Spleen (tissue), 11 donors: Measurements from ENCODE around the gene GSTK1. TPM values are rescaled to one million over a fixed set of nuclear protein-coding genes. Genes with fewer than 3 reads are reported as not detected.

Experiments used
- DNase-seq: peaks from one replicate; pipeline ENCODE4 v3.0.0-alpha.2; 2020
- H3K27ac ChIP-seq, 8 donors: fragments of 200-600 bp; sonication (generic) in 7 of 8; 1 replicate in 4 of 8; 2 replicates in 4 of 8; pipeline versions ENCODE4 v1.5.0 to v1.8.0; 2016 to 2021; ENCODE audit warnings: inconsistent platforms in 4 of 8, mild to moderate bottlenecking in 4 of 8, moderate library complexity in 1 of 8
- H3K27me3 ChIP-seq, 7 donors: fragments of 200-600 bp; sonication (generic) in 6 of 7; replicated peaks in 1 of 7; 1 replicate in 4 of 7; 2 replicates in 3 of 7; pipeline versions ENCODE4 v1.5.0 to v1.8.0; 2016 to 2021; ENCODE audit warnings: inconsistent platforms in 3 of 7, mild to moderate bottlenecking in 1 of 7
- H3K36me3 ChIP-seq, 6 donors: fragments of 200-600 bp; sonication (generic) in 5 of 6; 1 replicate in 4 of 6; 2 replicates in 2 of 6; pipeline versions ENCODE4 v1.5.0 to v1.8.0; 2016 to 2021; ENCODE audit warnings: inconsistent platforms in 2 of 6
- H3K4me1 ChIP-seq, 6 donors: fragments of 200-600 bp; sonication (generic) in 5 of 6; 1 replicate in 3 of 6; 2 replicates in 3 of 6; pipeline versions ENCODE4 v1.5.0 to v1.8.0; 2016 to 2021; ENCODE audit warnings: inconsistent platforms in 3 of 6
- H3K4me3 ChIP-seq, 8 donors: fragments of 200-600 bp; sonication (generic) in 7 of 8; 1 replicate in 4 of 8; 2 replicates in 4 of 8; pipeline versions ENCODE4 v1.5.0 to v1.8.0; 2016 to 2021; ENCODE audit warnings: inconsistent platforms in 4 of 8, mild to moderate bottlenecking in 4 of 8, moderate library complexity in 2 of 8
- H3K9me3 ChIP-seq, 8 donors: fragments of 200-600 bp; sonication (generic) in 7 of 8; 1 replicate in 4 of 8; 2 replicates in 4 of 8; pipeline versions ENCODE4 v1.5.0 to v1.8.0; 2016 to 2021; ENCODE audit warnings: inconsistent platforms in 4 of 8
- CTCF ChIP-seq, 11 experiments: fragments of 200-600 bp in 7 of 11; fragments of 450-650 bp in 4 of 11; sonication (generic) in 4 of 11; IDR thresholded peaks in 8 of 11; conservative IDR thresholded peaks in 3 of 11; 1 replicate in 7 of 11; 2 replicates in 4 of 11; pipeline versions ENCODE4 v1.4.0 to v1.8.0; 2016 to 2021; ENCODE audit warnings: antibody characterized with exemption in 11 of 11, inconsistent platforms in 4 of 11, mild to moderate bottlenecking in 1 of 11
- POLR2A ChIP-seq, 3 donors: fragments of 450-650 bp; IDR thresholded peaks; one replicate each; pipeline ENCODE4 v1.5.1; 2017; ENCODE audit warnings: antibody characterized with exemption in 3 of 3, mild to moderate bottlenecking in 1 of 3
- POLR2AphosphoS5 ChIP-seq, 3 donors: sonication (generic); formaldehyde crosslinking; IDR thresholded peaks; one replicate each; pipeline ENCODE4 v1.5.1; 2017; ENCODE audit warnings: antibody characterized with exemption in 3 of 3
- WGBS, 5 donors: extraction: QIAGEN DNeasy Blood & Tissue Kit in 3 of 5; methylation state at CpG; one replicate each; pipeline versions ENCODE4 v1.1.5 to v1.1.7; 2013 to 2018; 5-methylcytosine and 5-hydroxymethylcytosine counted together
- intact Hi-C: fragments of 100-400 bp; cut with DNase I; formaldehyde crosslinking; loops from one replicate; pipeline ENCODE4 v1.15.0; 2023; ENCODE audit warnings: low total_unique reads
- polyA plus RNA-seq, 3 donors: library from polyadenylated mRNA; stranded (reverse); fragments of 200-250 nt; gene quantifications; one replicate each; pipeline ENCODE4 v1.2.1, GENCODE V29; 2013
- total RNA-seq, 7 donors: library from RNA; depleted of rRNA in 3 of 7; stranded (reverse); fragments of >200 nt in 3 of 7; fragmentation: NEBNext Ultra II Directional in 4 of 7; extraction: Animal tissue kit (Norgen Biotek cat#: 25700) in 4 of 7; gene quantifications; one replicate each; pipeline versions ENCODE4 v1.1.0 to v1.2.1, GENCODE V29; 2016 to 2021
- donor health status: healthy with polysubstance abuse.
- donor health status: DM: no; HTN: no; CAD: no; lungs with moderate emphysema.
- donor health status: DM: no; HTN: no; CAD: no.
- donor health status: Bipolar disorder and iron deficiency.
- donor health status: healthy.
- donor health status: DM: no; HTN: no; CAD: no.
- donor health status: DM: yes; HTN: yes; CAD: no.

The GSTK1 gene
- total and polyA plus RNA-seq, 10 donors = 162 to 247 (median 216) TPM

- Histone ChIP-seq H3K27me3 (no peaks in the 10 kb centered on the region), H3K36me3 (peaks cover 4 to 97% (median 78%) of the 10 kb centered on the region in 6 donors), H3K4me3 (no peak overlapping the region), H3K4me1 (peaks cover 3 to 78% (median 38%) of the 10 kb centered on the region in 6 donors), H3K9me3 (no peaks in the 10 kb centered on the region), H3K27ac (peak overlapping the region in 3 of 8 donors; percentile 0 to 54 (median 27))
- no peak for TF ChIP-seq POLR2AphosphoS5 (IDR thresholded peaks at IDR 0.05)
- no peak for TF ChIP-seq POLR2A (IDR thresholded peaks at IDR 0.05)
- no peak for TF ChIP-seq CTCF (IDR thresholded peaks at IDR 0.05 in 8 of 11, conservative IDR thresholded peaks at IDR 0.05 in 3 of 11)
- intact Hi-C loops = no loop called here
- DNase-seq = no peak
These were observed 32.6 kb downstream of the GSTK1 start for GRCh38 chr7:143295870-143296269.

GRCh38 chr7:143296686-143297085 is 33.4 kb downstream of the GSTK1 start:
- Histone ChIP-seq H3K4me1 (peaks cover 0 to 78% (median 32%) of the 10 kb centered on the region in 6 donors), H3K36me3 (peaks cover 4 to 100% (median 83%) of the 10 kb centered on the region in 6 donors), H3K27ac (peak overlapping the region in 3 of 8 donors; percentile 0 to 54 (median 27)), H3K4me3 (no peak overlapping the region), H3K9me3 (no peaks in the 10 kb centered on the region), H3K27me3 (no peaks in the 10 kb centered on the region)
- no peak for DNase-seq
- intact Hi-C loops = no loop called here
- WGBS, 5 donors = 23 to 37% (median 28%) methylated on average over 2 of the region's 2 CpGs
- TF ChIP-seq CTCF (IDR thresholded peaks at IDR 0.05 in 8 of 11, conservative IDR thresholded peaks at IDR 0.05 in 3 of 11) (no peak), POLR2AphosphoS5 (IDR thresholded peaks at IDR 0.05) (no peak), POLR2A (IDR thresholded peaks at IDR 0.05) (no peak)

DNA sequence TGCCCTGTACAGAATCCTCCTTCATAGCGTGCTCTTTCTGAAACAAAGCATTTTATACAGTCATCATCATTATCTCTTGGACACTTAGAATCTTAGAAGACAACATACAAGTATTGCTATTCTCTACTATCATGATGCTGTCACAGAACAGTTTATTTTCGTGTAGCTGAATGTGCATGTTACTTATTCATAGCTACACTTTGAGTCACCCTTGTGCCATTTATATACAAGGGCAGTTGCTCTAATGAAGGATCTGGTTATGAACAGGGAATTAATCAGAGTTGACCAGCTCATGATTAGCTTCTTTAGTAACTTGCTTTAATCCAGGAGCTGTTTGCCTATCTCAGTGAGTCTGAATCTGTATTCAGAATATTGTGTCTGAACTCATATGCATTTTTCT is 36.1 kb downstream of the GSTK1 start:
- H3K27ac ChIP-seq = no peak overlapping the region
- intact Hi-C loops = no loop called here
- WGBS, 5 donors = 86 to 94% (median 92%) methylated on average over 2 of the region's 2 CpGs
- TF ChIP-seq CTCF (IDR thresholded peaks at IDR 0.05 in 8 of 11, conservative IDR thresholded peaks at IDR 0.05 in 3 of 11) (no peak), POLR2AphosphoS5 (IDR thresholded peaks at IDR 0.05) (no peak), POLR2A (IDR thresholded peaks at IDR 0.05) (no peak)
- H3K4me3 ChIP-seq = no peak overlapping the region
- no peaks in the 10 kb centered on the region for H3K27me3 ChIP-seq
- DNase-seq = no peak
- no peaks in the 10 kb centered on the region for H3K9me3 ChIP-seq
- peaks cover 4 to 100% (median 83%) of the 10 kb centered on the region in 6 donors for H3K36me3 ChIP-seq
- H3K4me1 ChIP-seq = peaks cover 0 to 63% (median 30%) of the 10 kb centered on the region in 6 donors

DNA sequence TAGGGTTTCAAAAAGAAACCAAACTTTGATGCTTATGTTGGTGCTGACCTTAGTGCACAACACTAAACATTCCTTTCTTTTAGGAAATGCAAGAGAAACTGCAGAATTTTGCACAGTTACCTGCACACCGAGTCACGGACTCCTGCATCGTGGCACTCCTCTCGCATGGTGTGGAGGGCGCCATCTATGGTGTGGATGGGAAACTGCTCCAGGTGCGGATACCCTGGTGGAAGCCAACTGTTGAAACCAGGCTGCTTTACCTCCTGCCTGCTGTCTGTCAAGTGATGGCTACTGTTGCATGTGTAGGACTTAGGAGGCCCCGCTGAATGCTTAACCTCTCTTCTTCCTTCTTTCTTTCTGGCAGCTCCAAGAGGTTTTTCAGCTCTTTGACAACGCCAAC is 36.6 kb downstream of the GSTK1 start:
- DNase-seq = no peak
- Histone ChIP-seq H3K27ac (peak overlapping the region in 5 of 8 donors; percentile 11 to 84 (median 75)), H3K9me3 (no peaks in the 10 kb centered on the region), H3K4me3 (no peak overlapping the region), H3K4me1 (peaks cover 0 to 63% (median 30%) of the 10 kb centered on the region in 6 donors), H3K27me3 (no peaks in the 10 kb centered on the region), H3K36me3 (peaks cover 6 to 100% (median 83%) of the 10 kb centered on the region in 6 donors)
- peak in 10 of 11 experiments; percentile 21 to 75 (median 60) for TF ChIP-seq CTCF (IDR thresholded peaks at IDR 0.05 in 8 of 11, conservative IDR thresholded peaks at IDR 0.05 in 3 of 11)
- TF ChIP-seq POLR2A (IDR thresholded peaks at IDR 0.05) = no peak
- TF ChIP-seq POLR2AphosphoS5 (IDR thresholded peaks at IDR 0.05) = peak in 1 of 3 donors; percentile 6
- WGBS, 5 donors = 65 to 84% (median 77%) methylated on average over 8 of the region's 8 CpGs
- intact Hi-C loops = loop anchor here (5.0 kb wide), 1 partner anchor 58 kb away; no protein-coding TSS in a partner anchor
